Coronary artery (tissue), 2 donors: ENCODE measurements around the gene DNAJB6.

Source experiments
- DNase-seq: peaks from one replicate; pipeline ENCODE4 v3.0.0-alpha.2; 2017; ENCODE audit warnings: low spot score
- H3K27ac ChIP-seq, 2 donors: fragments of 200-600 bp; sonication (generic); one replicate each; pipeline ENCODE4 v1.5.1; 2016 to 2019
- H3K4me3 ChIP-seq: fragments of 200-600 bp; sonication (generic); 2 replicates; pipeline ENCODE4 v1.5.1; 2016; ENCODE audit warnings: mild to moderate bottlenecking, moderate library complexity
- TF ChIP-seq, protein P1 (sequence below): fragments of 200-600 bp; sonication (generic); IDR thresholded peaks from one replicate; pipeline ENCODE4 v1.5.1; 2019; ENCODE audit warnings: antibody characterized with exemption

Gene DNAJB6

DNA sequence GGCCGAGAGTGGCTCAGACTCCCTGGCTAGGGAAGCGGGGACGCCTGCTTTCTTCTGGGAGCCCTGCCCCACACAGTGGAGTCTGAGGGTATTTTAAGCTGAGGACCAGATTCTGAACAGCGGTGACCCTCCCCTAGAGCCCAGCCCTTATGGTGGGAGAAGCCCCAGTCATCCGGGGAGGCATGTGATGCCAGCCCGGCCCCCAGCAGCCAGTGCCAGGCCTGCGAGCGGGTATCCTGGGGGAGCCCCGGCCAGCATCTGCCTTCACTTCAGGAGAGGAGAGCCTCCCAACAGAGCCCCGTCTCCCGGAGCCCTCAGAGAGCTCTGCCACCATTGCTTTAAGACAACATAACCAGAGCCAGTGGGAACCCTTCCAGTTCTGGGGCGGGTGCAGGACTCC lies 41.5 kb upstream of the DNAJB6 start:
- DNase-seq: no peak
- no peak overlapping the region for H3K27ac ChIP-seq
- TF ChIP-seq, protein P1, sequence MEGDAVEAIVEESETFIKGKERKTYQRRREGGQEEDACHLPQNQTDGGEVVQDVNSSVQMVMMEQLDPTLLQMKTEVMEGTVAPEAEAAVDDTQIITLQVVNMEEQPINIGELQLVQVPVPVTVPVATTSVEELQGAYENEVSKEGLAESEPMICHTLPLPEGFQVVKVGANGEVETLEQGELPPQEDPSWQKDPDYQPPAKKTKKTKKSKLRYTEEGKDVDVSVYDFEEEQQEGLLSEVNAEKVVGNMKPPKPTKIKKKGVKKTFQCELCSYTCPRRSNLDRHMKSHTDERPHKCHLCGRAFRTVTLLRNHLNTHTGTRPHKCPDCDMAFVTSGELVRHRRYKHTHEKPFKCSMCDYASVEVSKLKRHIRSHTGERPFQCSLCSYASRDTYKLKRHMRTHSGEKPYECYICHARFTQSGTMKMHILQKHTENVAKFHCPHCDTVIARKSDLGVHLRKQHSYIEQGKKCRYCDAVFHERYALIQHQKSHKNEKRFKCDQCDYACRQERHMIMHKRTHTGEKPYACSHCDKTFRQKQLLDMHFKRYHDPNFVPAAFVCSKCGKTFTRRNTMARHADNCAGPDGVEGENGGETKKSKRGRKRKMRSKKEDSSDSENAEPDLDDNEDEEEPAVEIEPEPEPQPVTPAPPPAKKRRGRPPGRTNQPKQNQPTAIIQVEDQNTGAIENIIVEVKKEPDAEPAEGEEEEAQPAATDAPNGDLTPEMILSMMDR: no peak
- H3K4me3 ChIP-seq: no peak overlapping the region

DNA sequence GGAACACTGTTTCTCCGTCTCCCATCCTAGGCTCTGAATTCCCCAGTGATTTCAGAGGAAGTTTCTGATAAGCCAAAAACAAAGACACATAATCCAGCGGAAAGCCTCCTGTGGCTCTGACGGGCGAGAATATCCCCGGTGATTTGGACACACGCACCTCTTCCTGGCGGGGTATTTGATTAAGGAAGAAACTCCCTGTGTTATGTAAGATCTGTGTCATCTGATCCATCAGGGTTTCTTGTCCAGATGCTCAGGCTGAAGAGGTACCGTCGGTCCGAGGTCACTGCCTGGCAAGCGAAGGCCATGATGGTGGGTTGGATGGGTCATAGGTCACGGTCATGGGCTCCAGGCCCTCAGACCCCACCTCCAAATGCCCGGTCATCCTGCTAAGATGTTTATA lies 39.6 kb upstream of the DNAJB6 start:
- no peak overlapping the region for H3K4me3 ChIP-seq
- no peak overlapping the region for H3K27ac ChIP-seq
- no peak for DNase-seq
- TF ChIP-seq, protein P1: no peak

DNA sequence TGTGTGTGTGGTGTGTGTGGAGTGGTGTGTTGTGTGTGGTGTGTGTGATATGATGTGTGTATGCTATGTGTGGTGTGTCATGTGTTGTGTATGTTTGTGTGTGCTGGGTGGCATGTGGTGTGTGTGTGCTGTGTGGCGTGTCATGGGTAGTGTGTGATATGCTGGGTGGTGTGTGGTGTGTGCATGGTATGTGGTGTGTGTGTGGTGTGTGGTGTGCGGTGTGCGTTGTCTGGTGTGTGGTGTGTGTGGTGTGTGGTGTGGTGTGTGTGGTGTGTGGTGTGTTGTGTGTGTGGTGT lies 37.5 kb upstream of the DNAJB6 start:
- TF ChIP-seq, protein P1: no peak
- Histone ChIP-seq H3K4me3 (no peak overlapping the region), H3K27ac (no peak overlapping the region)
- no peak for DNase-seq

DNA sequence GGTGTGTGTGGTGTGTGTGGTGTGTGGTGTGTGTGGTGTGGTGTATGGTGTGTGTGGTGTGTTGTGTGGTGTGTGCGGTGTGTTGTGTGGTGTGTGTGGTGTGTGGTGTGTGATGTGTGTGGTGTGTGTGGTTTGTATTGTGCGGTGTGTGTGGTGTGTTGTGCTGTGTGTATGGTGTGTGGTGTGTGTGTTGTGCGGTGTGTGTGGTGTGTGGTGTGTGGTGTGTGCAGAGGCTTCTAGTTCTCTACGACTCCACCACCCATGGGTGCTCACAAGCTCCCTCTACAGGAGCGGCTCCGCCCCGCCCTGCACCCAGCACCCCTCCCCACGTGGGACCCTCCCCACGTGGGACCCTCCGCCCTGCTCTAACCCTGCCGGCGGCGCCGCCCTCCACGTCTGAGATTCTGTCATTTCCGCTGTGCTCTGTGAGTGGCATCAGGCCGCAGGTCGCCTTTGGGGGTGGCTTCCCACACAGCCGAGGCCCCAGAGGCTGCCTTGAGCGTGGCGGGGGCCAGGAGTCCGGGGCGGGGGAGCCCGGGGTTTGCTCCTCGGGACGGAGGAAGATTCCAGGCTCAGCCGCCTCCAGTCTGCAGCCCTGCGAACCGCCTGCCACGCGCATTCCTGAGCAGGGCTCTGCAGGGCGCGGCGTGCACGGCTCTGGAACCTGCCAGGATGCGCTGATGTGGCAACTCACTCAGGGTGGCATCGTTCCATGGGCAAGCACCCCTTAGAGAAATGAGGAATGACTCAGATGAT lies 37.0 kb upstream of the DNAJB6 start:
- no peak for DNase-seq
- no peak overlapping the region for H3K27ac ChIP-seq
- TF ChIP-seq, protein P1: no peak
- no peak overlapping the region for H3K4me3 ChIP-seq

DNA sequence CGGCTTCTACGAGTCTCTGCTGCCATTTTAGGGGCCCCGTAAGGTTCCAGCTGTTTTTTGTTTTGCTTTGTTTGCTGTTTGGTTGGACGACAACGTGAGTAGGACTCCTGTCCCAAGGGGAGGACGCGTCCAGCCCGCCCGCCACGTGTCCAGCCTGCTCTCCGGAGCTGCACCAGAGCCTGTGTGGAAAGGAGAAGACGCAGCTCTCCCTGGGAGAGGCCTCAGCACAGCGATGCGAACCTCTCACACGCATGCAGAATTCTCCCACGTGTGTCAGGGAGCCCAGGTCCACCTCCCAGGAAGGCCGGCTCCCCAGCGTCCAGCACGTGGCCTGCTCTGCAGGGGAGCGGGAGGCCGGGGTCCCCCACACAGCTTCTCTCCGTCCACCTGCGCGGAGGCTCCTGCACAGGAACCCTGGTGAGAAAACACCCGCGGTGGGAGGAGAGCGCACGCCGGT lies 36.4 kb upstream of the DNAJB6 start:
- no peak for DNase-seq
- TF ChIP-seq, protein P1: no peak
- H3K4me3 ChIP-seq: no peak overlapping the region
- no peak overlapping the region for H3K27ac ChIP-seq

DNA sequence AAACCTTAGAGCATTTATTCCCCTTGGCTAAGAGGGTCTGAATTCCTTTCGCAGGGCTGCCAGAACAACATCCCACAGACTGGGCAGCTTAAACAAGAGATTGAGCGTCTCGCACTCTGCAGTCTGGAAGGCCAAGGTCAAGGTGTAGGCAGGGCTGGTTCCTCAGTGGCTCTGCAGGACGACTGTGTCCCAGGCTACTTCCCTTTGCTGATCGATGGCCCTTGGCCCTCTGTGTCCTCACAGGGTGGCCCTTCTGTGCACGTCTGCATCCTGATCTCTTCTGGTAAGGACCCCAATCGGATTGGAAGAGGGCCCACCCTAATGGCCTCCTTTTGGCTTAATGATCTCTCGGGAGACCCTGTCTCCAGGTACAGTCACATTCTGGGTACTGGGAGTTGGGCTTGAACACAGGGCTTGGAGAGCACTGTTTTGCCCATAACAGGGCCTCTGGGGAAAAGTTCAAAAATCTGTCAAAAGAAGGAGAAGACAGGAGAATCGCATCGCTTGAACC lies 35.1 kb upstream of the DNAJB6 start:
- no peak for DNase-seq
- Histone ChIP-seq H3K27ac (peak overlapping the region in 1 of 2 donors; percentile 61), H3K4me3 (no peak overlapping the region)
- TF ChIP-seq, protein P1: no peak
